Ascending aorta (tissue), 2 donors: ENCODE results near the gene SDE2. TPM values are rescaled to one million over a fixed set of nuclear protein-coding genes. Genes with fewer than 3 reads are reported as not detected.
A peak's percentile ranks its signal among the peaks of the same experiment; 100 is the strongest.
"Not testable (repeated sequence)": the region's sequence is repeated elsewhere in the genome, so short reads cannot be mapped to it uniquely, and the experiment has no call there.

ENCODE experiments used
- DNase-seq, 2 donors: peaks; one replicate each; pipeline ENCODE4 v3.0.0-alpha.2; 2019; ENCODE audit warnings: low spot score in 2 of 2
- H3K27ac ChIP-seq, 2 donors: fragments of 200-600 bp; sonication (generic); one replicate each; pipeline ENCODE4 v1.5.1; 2016 to 2017; ENCODE audit warnings: mild to moderate bottlenecking in 1 of 2
- H3K27me3 ChIP-seq: fragments of 200-600 bp; sonication (generic); one replicate; pipeline ENCODE4 v1.5.1; 2017
- H3K36me3 ChIP-seq, 2 donors: fragments of 200-600 bp; sonication (generic); one replicate each; pipeline ENCODE4 v1.5.1; 2016
- H3K4me1 ChIP-seq, 2 donors: fragments of 200-600 bp; sonication (generic); one replicate each; pipeline ENCODE4 v1.5.1; 2016 to 2017; ENCODE audit warnings: mild to moderate bottlenecking in 1 of 2
- H3K4me3 ChIP-seq, 2 donors: fragments of 200-600 bp; sonication (generic); one replicate each; pipeline ENCODE4 v1.5.1; 2016 to 2017; ENCODE audit warnings: mild to moderate bottlenecking in 1 of 2
- H3K9me3 ChIP-seq, 2 donors: fragments of 200-600 bp; sonication (generic); one replicate each; pipeline ENCODE4 v1.5.1; 2016
- CTCF ChIP-seq, 3 experiments: fragments of 200-600 bp in 2 of 3; fragments of 450-650 bp in 1 of 3; sonication (generic) in 2 of 3; IDR thresholded peaks; one replicate each; pipeline ENCODE4 v1.5.1; 2016 to 2019; ENCODE audit warnings: antibody characterized with exemption in 3 of 3, mild to moderate bottlenecking in 1 of 3, moderate library complexity in 1 of 3
- intact Hi-C: fragments of 100-400 bp; cut with DNase I; formaldehyde crosslinking; loops from one replicate; pipeline ENCODE4 v1.15.1; 2023
- total RNA-seq: library from RNA; depleted of rRNA; stranded (reverse); fragments of >200 nt; gene quantifications from one replicate; pipeline ENCODE4 v1.1.0, GENCODE V29; 2016

Gene SDE2
- total RNA-seq, 1 donor from 2014 or later = 12.3 TPM

DNA sequence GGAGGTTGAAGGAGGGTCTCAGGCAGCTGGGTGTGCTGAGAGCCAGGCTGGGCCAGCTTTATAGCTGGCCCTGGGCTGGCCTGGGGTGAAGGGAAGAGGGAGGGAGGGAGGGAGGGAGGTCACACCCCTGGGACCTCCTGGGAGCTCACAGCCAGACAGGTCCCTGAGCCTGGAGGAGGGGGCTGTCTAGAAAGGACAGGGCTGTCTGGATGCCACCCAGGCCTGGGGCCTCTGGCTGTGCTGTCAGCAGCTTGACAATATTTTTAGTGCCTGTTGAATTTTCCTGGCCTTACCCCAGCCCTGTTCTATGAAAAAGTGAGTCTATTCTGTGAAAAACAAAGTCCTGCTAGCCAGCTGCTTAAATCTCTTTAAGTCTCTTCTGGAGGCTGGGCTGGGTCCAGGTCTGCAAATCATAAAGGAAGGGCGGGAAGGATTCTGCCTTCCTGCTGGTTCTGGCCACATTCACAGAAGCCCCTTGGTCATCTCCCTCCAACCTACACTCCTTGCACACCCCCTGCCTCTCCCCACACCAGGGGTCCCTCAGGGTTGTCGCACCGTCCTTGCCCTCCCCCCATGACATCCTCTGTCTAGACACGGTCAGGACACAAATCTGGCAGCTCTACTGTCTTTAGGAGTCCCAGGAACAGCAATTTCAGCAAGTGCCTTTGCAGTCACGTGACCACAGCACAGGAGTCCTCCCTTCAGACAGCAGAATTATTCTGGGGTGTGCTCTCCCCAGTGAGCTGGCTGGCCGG, 57.8 kb downstream of the SDE2 start, which contains the start of gene LEFTY2:
Gene LEFTY2, minus strand, starts transcription at position 34 of the 755 bp plus-strand sequence. CDS start 80 bp downstream, outside the sequence.
- no peak for DNase-seq
- intact Hi-C loops = no loop called here

GRCh38 chr1:225940385-225941151, 58.6 kb downstream of the SDE2 start:
- no peak for DNase-seq
- no peaks in the 10 kb centered on the region for H3K9me3 ChIP-seq
- H3K27ac ChIP-seq = peak overlapping the region; percentile 87 to 90
- no peaks in the 10 kb centered on the region for H3K36me3 ChIP-seq
- TF ChIP-seq CTCF (IDR thresholded peaks at IDR 0.05) = no peak
- no peaks in the 10 kb centered on the region for H3K27me3 ChIP-seq
- H3K4me1 ChIP-seq = peaks cover 8 to 18% of the 10 kb centered on the region in 2 donors
- H3K4me3 ChIP-seq = peak overlapping the region in 1 of 2 donors; percentile 37
- intact Hi-C loops = no loop called here

More for the DNA sequence above, 57.8 kb downstream of the SDE2 start, which contains the start of gene LEFTY2:
- no peaks in the 10 kb centered on the region for H3K9me3 ChIP-seq
- H3K36me3 ChIP-seq = no peaks in the 10 kb centered on the region
- no peaks in the 10 kb centered on the region for H3K27me3 ChIP-seq
- H3K4me3 ChIP-seq = peak within 1 kb of the TSS in 1 of 2 donors; percentile 37
- TF ChIP-seq CTCF (IDR thresholded peaks at IDR 0.05) = no peak
- H3K4me1 ChIP-seq = peaks cover 8 to 18% of the 10 kb centered on the region in 2 donors
- H3K27ac ChIP-seq = peak within 1 kb of the TSS; percentile 87 to 90

DNA sequence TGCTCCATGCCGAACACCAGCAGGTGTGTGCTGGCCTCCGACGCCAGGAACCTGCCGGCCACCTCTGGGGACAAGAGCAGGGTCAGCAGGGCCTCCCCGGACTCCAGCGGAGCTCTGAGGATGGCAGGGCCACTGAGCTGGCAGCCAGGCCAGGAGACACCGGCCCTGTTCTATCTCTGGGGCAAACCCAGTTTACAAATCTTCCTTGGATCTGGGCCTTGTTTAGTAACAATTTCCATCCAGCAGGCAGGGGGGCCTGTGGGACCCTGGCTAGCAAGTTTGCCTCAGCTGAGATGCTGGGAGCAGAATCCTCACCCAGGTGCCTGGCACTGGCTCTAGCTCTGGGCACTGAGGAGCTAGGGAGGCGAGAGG, 59.2 kb downstream of the SDE2 start:
- H3K27me3 ChIP-seq, DNase-seq, H3K27ac ChIP-seq, H3K36me3 ChIP-seq, intact Hi-C loops, H3K9me3 ChIP-seq: not testable (repeated sequence)
- H3K4me1 ChIP-seq = peaks cover 8 to 18% of the 10 kb centered on the region in 2 donors
- peak overlapping the region in 1 of 2 donors; percentile 37 for H3K4me3 ChIP-seq

- Histone ChIP-seq H3K4me1 (peaks cover 8 to 18% of the 10 kb centered on the region in 2 donors), H3K4me3 (peak overlapping the region in 1 of 2 donors; percentile 37)
- H3K27ac ChIP-seq, H3K27me3 ChIP-seq, H3K9me3 ChIP-seq, intact Hi-C loops, DNase-seq, H3K36me3 ChIP-seq: not testable (repeated sequence)
Measured at GRCh38 chr1:225939097-225939938, 59.8 kb downstream of the SDE2 start.

GRCh38 chr1:225937048-225937968, 61.8 kb downstream of the SDE2 start:
- no peaks in the 10 kb centered on the region for H3K9me3 ChIP-seq
- intact Hi-C loops = no loop called here
- no peak overlapping the region for H3K27ac ChIP-seq
- H3K4me3 ChIP-seq = no peak overlapping the region
- peaks cover 8 to 18% of the 10 kb centered on the region in 2 donors for H3K4me1 ChIP-seq
- TF ChIP-seq CTCF (IDR thresholded peaks at IDR 0.05) = no peak
- no peaks in the 10 kb centered on the region for H3K27me3 ChIP-seq
- DNase-seq = no peak
- no peaks in the 10 kb centered on the region for H3K36me3 ChIP-seq
